Stimulated activated CD8-positive, alpha-beta memory T cell treated with anti-CD3 and anti-CD28 coated beads, Interleukin-12 subunit alpha, Interleukin-12 subunit beta, amount 100 ng/mL, for 1 hour (primary cell): Measurements from ENCODE around the gene BCL10.

ENCODE experiments used
- DNase-seq: peaks from one replicate; pipeline ENCODE4 v3.0.0-alpha.2; 2020; ENCODE audit warnings: low read depth

Gene BCL10

GRCh38 chr1:85297855-85298629 lies 21.6 kb upstream of the BCL10 start:
- peak; percentile 43 for DNase-seq

GRCh38 chr1:85297538-85297854 lies 21.1 kb upstream of the BCL10 start:
- DNase-seq: no peak

- DNase-seq: no peak
Measured at GRCh38 chr1:85296980-85297379, 20.5 kb upstream of the BCL10 start.

DNA sequence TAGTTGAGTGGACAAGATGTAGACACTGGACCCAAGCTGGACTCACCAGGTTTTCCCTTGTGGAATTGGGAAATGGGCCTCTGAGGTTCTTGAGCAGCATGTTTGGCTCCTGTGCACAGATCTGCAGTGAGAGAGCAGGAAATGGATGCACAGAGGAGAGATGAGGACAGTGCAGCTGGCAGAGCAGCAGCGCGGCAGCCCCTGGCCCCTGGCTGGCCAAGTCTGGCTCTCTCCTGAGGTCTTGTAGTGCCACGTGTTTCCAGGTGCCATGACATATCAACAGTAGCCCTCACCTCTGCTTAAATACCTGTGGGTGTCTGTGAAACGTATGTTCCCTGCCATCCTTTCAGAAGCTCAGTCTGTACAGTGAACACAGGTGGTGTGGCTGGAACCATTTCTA lies 19.2 kb upstream of the BCL10 start:
- no peak for DNase-seq

- no peak for DNase-seq
Measured at GRCh38 chr1:85295006-85295431, 18.6 kb upstream of the BCL10 start.

DNA sequence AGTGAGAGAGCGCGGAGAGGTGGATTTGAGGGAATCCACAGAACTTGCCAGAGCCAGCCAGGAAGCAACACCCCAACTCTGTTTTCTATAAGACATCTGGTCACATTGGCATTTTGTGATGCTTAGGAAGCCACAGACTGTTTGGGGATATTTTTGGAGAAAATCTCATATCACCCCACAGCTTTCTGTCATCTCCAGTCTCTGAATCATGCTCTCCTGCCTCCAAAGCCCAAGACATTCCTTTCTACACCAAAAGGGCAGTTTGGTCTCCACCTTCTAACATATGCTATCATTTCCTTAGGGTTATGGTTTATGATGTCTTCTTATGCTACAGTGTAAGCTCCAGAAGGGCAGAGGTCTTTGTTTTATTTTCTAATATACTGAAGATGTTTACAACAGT lies 14.4 kb upstream of the BCL10 start:
- DNase-seq: no peak

GRCh38 chr1:85289848-85290335 lies 13.5 kb upstream of the BCL10 start:
- no peak for DNase-seq

- no peak for DNase-seq
Measured at GRCh38 chr1:85289207-85289847, 12.9 kb upstream of the BCL10 start.

DNA sequence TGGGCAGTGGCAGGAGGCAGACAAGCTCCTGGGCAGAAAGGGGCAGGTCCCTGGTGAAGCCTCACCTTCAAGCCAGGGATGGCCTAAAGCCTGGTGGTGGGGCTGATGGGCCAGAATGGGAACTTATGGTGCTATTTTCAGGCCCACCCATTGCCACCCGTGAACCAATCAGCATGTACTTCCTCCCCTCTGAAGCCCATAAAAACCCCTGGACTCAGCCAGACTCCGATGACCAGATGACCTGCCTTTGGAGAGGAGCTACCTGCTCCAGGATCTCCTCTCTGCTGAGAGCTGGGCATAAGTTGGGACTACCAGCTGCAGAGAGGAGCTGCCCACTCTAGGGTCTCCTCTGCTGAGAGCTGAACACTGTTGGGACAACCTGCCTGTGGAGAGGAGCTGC lies 7.8 kb upstream of the BCL10 start:
- no peak for DNase-seq

DNA sequence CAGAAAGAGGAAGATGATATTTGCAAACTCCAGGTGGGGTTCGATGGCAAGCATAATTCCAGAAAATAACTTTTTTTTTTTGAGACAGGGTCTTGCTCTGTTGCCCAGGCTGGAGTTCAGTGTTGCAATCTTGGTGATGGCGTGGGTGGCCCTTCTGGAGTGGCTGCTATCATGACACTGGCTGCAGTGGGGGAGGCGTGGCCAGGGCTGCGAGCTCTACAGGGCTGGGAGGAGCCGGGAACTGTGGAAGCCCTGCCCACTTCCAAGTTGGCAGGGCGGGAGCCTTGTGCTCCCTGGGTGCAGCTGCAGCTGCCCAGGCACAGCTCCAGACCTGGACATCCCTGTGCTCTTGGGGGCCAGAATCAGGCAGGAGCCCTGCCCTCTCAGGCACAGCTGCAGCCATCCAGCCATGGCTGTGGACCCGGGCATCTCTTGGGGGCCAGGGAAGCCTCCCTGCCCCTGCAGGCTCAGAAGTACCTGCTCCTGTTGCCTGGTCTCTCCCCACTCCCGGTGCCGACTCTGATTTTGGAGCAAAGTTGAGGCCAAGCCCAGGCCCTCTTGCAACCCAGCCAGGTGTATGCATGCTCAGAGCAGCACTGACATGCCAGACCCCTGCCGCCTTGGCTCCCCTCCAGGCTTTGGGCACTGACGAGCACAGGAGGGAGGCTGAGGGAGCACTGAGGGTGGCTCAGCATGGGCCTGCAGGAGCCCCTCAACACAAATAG lies 7.2 kb upstream of the BCL10 start:
- no peak for DNase-seq

DNA sequence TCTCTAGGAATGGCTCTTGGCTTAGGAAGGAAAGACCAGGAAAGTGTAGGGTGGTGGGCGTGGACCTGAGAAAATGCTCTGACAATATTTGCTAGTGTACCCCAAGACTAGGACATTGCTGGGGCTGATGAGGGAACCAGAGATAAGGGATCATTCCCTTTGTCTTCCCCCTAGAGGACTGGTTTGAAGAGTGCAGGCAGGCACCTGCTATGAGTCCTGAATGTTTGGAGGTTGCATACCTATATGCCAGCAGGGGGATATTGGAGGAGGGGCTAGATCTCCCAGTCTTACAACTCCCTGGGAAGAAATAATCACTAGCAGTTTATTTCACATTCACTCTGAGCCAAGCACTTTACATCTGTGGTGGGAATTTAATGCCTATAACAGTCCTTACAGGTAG lies 6.0 kb upstream of the BCL10 start:
- DNase-seq: no peak

- DNase-seq: no peak
Measured at GRCh38 chr1:85280636-85281035, 4.2 kb upstream of the BCL10 start.

DNA sequence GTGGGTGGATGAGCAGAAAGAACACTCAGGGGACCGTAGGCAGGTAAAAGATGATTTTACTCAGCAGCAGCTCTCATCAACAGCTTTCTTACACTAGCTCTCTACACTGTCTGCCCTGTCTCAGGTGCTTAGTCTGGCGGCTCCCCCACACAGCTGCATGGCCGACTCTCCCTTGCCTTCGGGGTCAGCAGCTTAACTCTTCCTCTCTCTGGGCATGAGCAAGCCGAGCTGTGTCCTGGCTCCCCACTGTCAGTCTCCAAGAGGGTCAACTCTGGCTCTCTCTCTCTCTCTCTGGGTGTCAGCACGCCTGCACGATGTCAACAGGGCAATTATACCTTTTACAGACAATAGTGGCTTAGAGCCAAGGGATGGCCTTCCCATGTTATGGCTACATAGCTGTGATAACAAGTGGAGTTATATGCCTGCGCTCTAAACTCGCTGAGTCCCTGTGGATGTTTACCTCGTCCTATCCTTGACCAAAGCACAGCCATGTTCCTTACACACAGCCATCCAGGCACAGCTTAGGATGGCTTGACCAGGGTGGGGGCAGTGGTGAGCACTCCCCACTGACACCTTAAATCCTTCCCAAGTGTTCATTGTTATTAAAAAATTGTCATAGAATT lies 3.1 kb upstream of the BCL10 start:
- DNase-seq: no peak

DNA sequence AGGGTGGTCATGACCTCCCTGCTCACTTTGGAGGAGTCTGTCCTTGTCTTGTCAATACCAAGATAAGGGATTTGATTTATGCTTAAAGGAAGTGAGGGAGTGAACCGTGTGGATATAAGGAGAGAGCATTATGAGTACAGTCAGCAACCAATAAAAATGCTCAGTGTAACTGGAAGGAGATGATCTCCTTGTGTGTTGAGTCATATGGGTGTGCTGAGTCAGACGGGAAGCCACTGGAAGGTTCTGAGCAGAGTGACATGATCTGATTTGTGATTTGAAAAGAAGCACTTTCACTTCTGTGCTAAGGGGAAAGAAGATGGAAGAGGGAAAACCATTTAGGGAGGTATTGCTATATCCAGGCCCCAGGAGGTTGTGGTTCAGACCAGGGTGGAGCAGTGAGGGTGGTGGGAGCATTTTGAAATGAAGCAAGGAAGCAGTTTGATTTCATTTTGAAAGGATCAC lies 2.5 kb upstream of the BCL10 start:
- no peak for DNase-seq

- DNase-seq: no peak
Measured at GRCh38 chr1:85277802-85278201, 1.4 kb upstream of the BCL10 start.

DNA sequence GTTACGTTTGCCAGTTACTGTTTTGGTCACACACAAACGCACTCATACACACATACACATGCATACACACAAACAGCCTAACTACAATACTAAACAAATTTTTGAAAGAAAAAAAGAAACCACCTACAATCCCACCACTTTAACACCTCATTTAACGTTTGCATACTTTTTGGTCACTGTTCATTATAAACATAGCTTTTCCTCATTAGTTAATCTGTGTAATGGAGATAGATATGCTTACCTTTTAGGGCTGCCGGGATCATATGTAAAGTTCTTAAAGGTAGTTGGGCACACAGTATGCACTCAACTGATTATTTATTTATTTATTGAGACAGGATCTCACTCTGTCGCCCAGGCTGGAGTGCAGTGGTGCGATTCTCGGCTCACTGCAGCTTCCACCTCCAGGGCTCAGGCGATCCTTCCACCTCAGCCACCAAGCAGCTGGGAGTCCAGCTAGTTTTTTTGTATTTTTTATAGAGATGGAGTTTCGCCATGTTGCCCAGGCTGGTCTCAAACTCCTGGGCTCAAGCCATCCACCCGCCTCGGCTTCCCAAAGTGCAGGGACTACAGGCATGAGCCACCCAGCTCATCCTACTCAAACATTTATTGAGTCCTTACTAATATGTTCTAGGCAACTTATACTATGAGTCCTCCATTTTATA lies 677 bp upstream of the BCL10 start:
- no peak for DNase-seq

DNA sequence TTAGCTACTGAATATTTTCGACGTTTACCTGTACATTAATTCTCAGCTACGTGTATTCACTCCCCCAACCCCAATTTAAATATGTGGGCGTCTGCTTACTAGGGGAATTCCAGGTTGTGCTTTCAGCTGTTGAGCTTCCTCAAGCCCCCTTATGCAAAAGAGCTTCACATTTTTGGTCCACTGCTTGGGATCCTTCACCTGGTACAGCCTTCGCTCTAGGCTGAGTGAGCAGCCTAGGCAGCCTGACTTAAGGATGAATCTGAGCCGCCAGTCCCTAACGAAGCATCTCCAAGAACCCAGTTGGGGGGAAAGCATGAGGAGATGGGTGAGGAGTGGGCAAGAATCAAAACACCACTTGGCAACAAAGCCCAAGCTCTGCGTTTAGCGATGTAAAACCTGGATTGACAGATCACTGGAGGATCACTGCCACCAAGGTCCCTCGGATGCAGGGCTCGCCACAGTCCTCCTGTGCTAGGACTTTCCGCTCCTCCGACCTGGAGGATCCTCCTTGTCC lies 674 bp downstream of the BCL10 start:
- no peak for DNase-seq

DNA sequence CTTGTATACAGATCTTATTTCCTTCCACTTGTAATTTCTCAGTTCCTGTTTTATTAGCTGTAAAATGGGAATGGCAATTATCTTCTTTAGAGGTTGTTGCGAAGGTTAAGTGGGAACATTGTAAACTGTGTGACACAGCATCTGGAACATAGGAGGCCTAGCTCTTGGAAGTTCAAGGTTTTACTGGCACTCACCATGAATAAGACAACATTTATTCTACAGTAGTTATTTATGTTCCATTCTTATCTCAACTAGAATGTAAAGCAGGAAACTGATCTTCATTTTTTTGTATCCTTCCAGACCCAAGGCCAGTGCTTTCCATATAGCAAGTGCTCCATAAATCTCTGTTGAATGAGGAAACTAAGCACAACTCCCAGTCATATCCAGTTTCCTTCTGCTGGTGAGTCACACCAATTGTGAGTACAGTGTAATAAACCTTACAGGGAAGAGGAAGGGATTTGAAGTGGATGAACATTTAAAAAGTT lies 1.4 kb downstream of the BCL10 start:
- no peak for DNase-seq

DNA sequence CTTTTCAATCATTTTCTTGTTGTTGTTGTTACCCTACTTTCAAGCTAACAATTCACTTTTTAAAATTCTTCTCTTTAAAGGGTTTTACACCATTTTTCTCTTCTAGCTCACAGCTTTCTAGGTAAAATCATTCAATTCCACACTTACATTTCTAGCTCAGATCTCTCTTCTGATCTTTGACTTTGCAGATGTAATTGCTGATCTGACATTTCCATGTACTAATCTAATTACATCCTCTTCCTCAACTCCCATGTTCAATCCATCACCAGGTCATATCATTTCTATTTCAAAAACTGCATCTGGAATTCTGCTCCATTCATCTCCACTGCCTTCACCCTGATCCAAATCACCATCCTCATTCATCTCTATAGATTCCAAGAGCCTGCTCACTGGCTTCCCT lies 3.0 kb downstream of the BCL10 start:
- no peak for DNase-seq

DNA sequence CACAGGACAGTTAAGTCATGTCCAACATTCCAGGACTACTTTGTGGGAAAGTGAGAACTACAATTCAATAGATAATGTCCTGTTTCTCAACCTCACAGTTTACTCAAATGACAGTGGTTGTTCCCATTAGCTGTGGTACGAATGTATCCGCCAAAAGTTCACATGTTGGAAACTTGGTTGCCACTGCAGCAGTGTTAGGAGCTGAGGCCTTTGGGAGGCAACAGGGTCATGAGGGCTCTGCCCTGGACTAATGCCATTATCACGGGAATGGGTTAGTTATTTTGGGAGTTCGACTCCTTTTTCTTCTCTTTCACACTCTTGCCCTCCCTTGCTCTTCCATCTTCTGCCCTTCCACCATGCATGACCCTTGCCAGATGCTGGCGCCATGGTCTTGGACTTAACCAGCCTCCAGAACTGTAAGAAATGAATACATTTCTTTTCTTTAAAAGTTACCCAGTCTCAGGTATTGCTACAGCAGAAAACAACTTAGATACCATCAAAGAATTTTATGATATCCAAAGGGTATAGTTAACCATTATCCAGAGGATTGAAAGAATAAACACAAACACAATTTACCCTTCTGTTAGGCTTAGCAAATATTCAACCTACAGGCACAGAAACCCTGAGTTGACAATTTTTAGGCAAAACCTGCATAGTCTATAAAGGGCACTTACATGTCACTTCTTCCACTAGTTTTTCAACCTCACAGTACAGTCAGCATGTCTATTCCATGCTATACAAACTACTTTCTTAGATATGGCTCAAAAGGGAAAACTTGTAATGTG lies 7.4 kb downstream of the BCL10 start:
- no peak for DNase-seq

DNA sequence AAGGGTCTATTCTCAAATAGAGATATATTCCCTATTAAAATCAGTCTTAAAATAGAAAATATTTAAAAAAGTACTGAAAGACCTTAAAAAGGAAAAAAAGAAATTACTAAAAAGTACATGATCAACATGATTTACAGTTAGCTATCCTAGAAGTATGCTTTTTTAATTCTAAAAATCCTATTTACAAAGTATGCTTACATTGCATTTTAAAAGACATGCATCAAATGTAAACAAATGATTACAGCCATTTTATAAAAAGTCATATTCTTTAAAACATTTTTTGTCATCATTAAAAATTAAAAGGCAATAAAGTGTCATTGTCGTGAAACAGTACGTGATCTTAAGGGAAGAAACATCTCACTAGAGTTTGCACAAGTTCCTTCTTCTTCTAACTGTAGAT lies 9.1 kb downstream of the BCL10 start:
- no peak for DNase-seq
